Liver (tissue), 3 donors: ENCODE measurements around the gene NUDT1.

ENCODE experiments used
- ATF3 ChIP-seq: IDR thresholded peaks from 2 replicates; pipeline ENCODE4 v1.6.1; 2016; ENCODE audit warnings: antibody characterized with exemption
- CTCF ChIP-seq: fragments of 150-350 bp; IDR thresholded peaks from 2 replicates; pipeline ENCODE4 v1.5.1; 2017; ENCODE audit warnings: improper control_type of control experiment, low read depth, low read length; ENCODE audit not compliant: missing input control
- GABPA ChIP-seq, 2 donors: IDR thresholded peaks in 1 of 2; conservative IDR thresholded peaks in 1 of 2; 2 replicates each; pipeline ENCODE4 v1.6.1; 2016; ENCODE audit warnings: antibody characterized with exemption in 2 of 2, mild to moderate bottlenecking in 1 of 2, moderate library complexity in 1 of 2
- HNF4G ChIP-seq: IDR thresholded peaks from 2 replicates; pipeline ENCODE4 v1.6.1; 2016; ENCODE audit warnings: antibody characterized with exemption
- RAD21 ChIP-seq, 2 donors: IDR thresholded peaks; 2 replicates each; pipeline ENCODE4 v1.6.1; 2016; ENCODE audit warnings: antibody characterized with exemption in 2 of 2, mild to moderate bottlenecking in 2 of 2
- YY1 ChIP-seq: IDR thresholded peaks from 2 replicates; pipeline ENCODE4 v1.6.1; 2016; ENCODE audit warnings: antibody characterized with exemption, mild to moderate bottlenecking
- TF ChIP-seq, protein P1 (sequence below): IDR thresholded peaks from 2 replicates; pipeline ENCODE4 v1.6.1; 2016; ENCODE audit warnings: antibody characterized with exemption
- donor health status: healthy.
- donor health status: healthy.

DNA sequence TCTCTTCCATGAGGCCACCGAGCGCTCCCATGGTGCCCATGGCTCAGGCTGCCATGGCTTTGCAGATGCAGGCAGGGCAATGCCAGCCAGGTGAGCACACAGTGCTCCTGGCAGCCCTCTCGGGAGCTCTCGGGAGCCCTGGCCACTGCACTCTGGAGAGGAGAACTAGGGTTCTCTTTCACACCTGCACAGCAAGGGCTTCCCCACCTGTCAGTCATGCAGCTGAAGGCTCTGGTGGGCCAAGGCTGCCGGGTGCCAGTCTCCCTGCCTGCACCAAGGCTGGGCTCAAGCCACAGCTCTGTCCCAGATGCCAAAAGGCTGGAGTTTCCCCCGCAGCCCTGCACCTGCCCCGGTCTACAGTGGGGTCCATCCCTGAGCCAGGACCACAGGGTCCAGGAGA lies 32.6 kb downstream of the NUDT1 start:
- no peak for TF ChIP-seq CTCF
- TF ChIP-seq, protein P1, sequence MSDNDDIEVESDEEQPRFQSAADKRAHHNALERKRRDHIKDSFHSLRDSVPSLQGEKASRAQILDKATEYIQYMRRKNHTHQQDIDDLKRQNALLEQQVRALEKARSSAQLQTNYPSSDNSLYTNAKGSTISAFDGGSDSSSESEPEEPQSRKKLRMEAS, result no peak
- TF ChIP-seq ATF3, result no peak
- no peak for TF ChIP-seq YY1
- TF ChIP-seq RAD21 (IDR thresholded peaks at IDR 0.05), result no peak
- TF ChIP-seq GABPA (IDR thresholded peaks at IDR 0.05 in 1 of 2, conservative IDR thresholded peaks at IDR 0.05 in 1 of 2), result no peak
- TF ChIP-seq HNF4G, result no peak
